SH-SY5Y (cell line): ENCODE results near the gene MUL1.

ENCODE experiments used
- GATA2 ChIP-seq: IDR thresholded peaks from 2 replicates; pipeline ENCODE4 v1.6.1; 2011; ENCODE audit warnings: mild to moderate bottlenecking, low read depth, low read length
- GATA3 ChIP-seq: IDR thresholded peaks from 2 replicates; pipeline ENCODE4 v1.6.1; 2011; ENCODE audit warnings: low read depth, mild to moderate bottlenecking, low read length, moderate library complexity

- TF ChIP-seq GATA2 (no peak), GATA3 (no peak)
Observed at GRCh38 chr1:20530306-20530705, 22.4 kb upstream of the MUL1 start.
